T-helper 1 cell (primary cell): ENCODE data around the gene C1QTNF12.

Experiments used
- DNase-seq, 5 donors: peaks; one replicate each; pipeline ENCODE4 v3.0.0-alpha.2; 2012 to 2020
- total RNA-seq, 4 donors: gene quantifications; one replicate each; lab custom pipeline; 2026; lab: John Stamatoyannopoulos, UW

Gene C1QTNF12
- total RNA-seq, result 0 to 0.83 (median 0.57) reads per million in 4 donors

GRCh38 chr1:1246577-1247340 lies at the start of gene C1QTNF12:
TSS of gene C1QTNF12 (minus strand) at chr1:1246722. CDS start at chr1:1246690, 32 bp downstream.
- no peak for DNase-seq

- DNase-seq, result no peak
Observed at GRCh38 chr1:1295154-1295923, 48.8 kb upstream of the C1QTNF12 start.

GRCh38 chr1:1294250-1294890 lies 47.8 kb upstream of the C1QTNF12 start:
- no peak for DNase-seq

GRCh38 chr1:1293263-1294249 lies 47.0 kb upstream of the C1QTNF12 start:
- no peak for DNase-seq

GRCh38 chr1:1292851-1293250 lies 46.3 kb upstream of the C1QTNF12 start:
- no peak for DNase-seq

GRCh38 chr1:1292442-1292779 lies 45.9 kb upstream of the C1QTNF12 start:
- no peak for DNase-seq

- peak; percentile 39 to 59 (median 57) for DNase-seq
Observed at GRCh38 chr1:1291548-1292441, 45.3 kb upstream of the C1QTNF12 start.

- DNase-seq, result no peak
Observed at GRCh38 chr1:1291023-1291528, 44.6 kb upstream of the C1QTNF12 start.

GRCh38 chr1:1290238-1290731 lies 43.8 kb upstream of the C1QTNF12 start:
- peak in 4 of 5 donors; percentile 31 to 63 (median 43) for DNase-seq

- no peak for DNase-seq
Observed at GRCh38 chr1:1287288-1288110, 41.0 kb upstream of the C1QTNF12 start.

- DNase-seq, result no peak
Observed at GRCh38 chr1:1286313-1287261, 40.1 kb upstream of the C1QTNF12 start.

GRCh38 chr1:1285611-1286311 lies 39.2 kb upstream of the C1QTNF12 start:
- DNase-seq, result no peak

- DNase-seq, result no peak
Observed at GRCh38 chr1:1285102-1285571, 38.6 kb upstream of the C1QTNF12 start.

GRCh38 chr1:1284221-1285101 lies 37.9 kb upstream of the C1QTNF12 start:
- DNase-seq, result no peak

- no peak for DNase-seq
Observed at GRCh38 chr1:1283821-1284220, 37.3 kb upstream of the C1QTNF12 start.

GRCh38 chr1:1282998-1283397 lies 36.5 kb upstream of the C1QTNF12 start:
- no peak for DNase-seq
